ENCODE measurements around the gene LIN28B.

The LIN28B gene

GRCh38 chr6:105109955-105110895 is 153.3 kb downstream of the LIN28B start:
- DNase-seq (ENCODE audit: low read depth in 2 of 2), result no peak

- DNase-seq (ENCODE audit: low read depth in 2 of 2), result no peak
Measured at GRCh38 chr6:105111105-105111504, 154.2 kb downstream of the LIN28B start.

- no peak for DNase-seq (ENCODE audit: low read depth in 2 of 2)
Measured at GRCh38 chr6:105111871-105112270, 155.0 kb downstream of the LIN28B start.

- no peak for DNase-seq (ENCODE audit: low read depth in 2 of 2)
Measured at GRCh38 chr6:105112577-105112976, 155.7 kb downstream of the LIN28B start.

- DNase-seq (ENCODE audit: low read depth in 2 of 2), result no peak
Measured at GRCh38 chr6:105113422-105113821, 156.5 kb downstream of the LIN28B start.

GRCh38 chr6:105116150-105116549 is 159.2 kb downstream of the LIN28B start:
- DNase-seq (ENCODE audit: low read depth in 2 of 2), result no peak

GRCh38 chr6:105120570-105120969 is 163.7 kb downstream of the LIN28B start:
- no peak for DNase-seq (ENCODE audit: low read depth in 2 of 2)

- DNase-seq (ENCODE audit: low read depth in 2 of 2), result no peak
Measured at GRCh38 chr6:105121981-105122380, 165.1 kb downstream of the LIN28B start.

- DNase-seq (ENCODE audit: low read depth in 2 of 2), result no peak
Measured at GRCh38 chr6:105122717-105123116, 165.8 kb downstream of the LIN28B start.

Data from fibroblast of skin of left quadriceps (primary cell).